Measurements from ENCODE around the gene APOBEC3F.

- TF ChIP-seq, protein P1, sequence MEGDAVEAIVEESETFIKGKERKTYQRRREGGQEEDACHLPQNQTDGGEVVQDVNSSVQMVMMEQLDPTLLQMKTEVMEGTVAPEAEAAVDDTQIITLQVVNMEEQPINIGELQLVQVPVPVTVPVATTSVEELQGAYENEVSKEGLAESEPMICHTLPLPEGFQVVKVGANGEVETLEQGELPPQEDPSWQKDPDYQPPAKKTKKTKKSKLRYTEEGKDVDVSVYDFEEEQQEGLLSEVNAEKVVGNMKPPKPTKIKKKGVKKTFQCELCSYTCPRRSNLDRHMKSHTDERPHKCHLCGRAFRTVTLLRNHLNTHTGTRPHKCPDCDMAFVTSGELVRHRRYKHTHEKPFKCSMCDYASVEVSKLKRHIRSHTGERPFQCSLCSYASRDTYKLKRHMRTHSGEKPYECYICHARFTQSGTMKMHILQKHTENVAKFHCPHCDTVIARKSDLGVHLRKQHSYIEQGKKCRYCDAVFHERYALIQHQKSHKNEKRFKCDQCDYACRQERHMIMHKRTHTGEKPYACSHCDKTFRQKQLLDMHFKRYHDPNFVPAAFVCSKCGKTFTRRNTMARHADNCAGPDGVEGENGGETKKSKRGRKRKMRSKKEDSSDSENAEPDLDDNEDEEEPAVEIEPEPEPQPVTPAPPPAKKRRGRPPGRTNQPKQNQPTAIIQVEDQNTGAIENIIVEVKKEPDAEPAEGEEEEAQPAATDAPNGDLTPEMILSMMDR (conservative IDR thresholded peaks at IDR 0.05; ENCODE audit: low read depth, low read length), result no peak
- TF ChIP-seq EZH2phosphoT487 (IDR thresholded peaks at IDR 0.05; ENCODE audit: borderline replicate concordance, low read length) (no peak), EZH2 (IDR thresholded peaks at IDR 0.05; ENCODE audit: low read length, unreplicated experiment) (no peak)
Measured at GRCh38 chr22:39073981-39074380, 33.3 kb downstream of the APOBEC3F start.

All from PC-3 (cell line).